Measurements from ENCODE around the gene NMRK2.

- TF ChIP-seq EZH2phosphoT487 (IDR thresholded peaks at IDR 0.05) (no peak), CTCF (IDR thresholded peaks at IDR 0.05) (no peak)
Measured at GRCh38 chr19:3961007-3961406, 28.1 kb downstream of the NMRK2 start.

All from neural progenitor cell (in vitro differentiated cells).